Measurements from ENCODE around the gene SHMT2. TPM values are rescaled to one million over a fixed set of nuclear protein-coding genes. Genes with fewer than 3 reads are reported as not detected.
"Not testable (repeated sequence)": the region's sequence is repeated elsewhere in the genome, so short reads cannot be mapped to it uniquely, and the experiment has no call there.

SHMT2 gene
- polyA plus RNA-seq, 5 donors = 64.9 to 89.4 (median 73.2) TPM

DNA sequence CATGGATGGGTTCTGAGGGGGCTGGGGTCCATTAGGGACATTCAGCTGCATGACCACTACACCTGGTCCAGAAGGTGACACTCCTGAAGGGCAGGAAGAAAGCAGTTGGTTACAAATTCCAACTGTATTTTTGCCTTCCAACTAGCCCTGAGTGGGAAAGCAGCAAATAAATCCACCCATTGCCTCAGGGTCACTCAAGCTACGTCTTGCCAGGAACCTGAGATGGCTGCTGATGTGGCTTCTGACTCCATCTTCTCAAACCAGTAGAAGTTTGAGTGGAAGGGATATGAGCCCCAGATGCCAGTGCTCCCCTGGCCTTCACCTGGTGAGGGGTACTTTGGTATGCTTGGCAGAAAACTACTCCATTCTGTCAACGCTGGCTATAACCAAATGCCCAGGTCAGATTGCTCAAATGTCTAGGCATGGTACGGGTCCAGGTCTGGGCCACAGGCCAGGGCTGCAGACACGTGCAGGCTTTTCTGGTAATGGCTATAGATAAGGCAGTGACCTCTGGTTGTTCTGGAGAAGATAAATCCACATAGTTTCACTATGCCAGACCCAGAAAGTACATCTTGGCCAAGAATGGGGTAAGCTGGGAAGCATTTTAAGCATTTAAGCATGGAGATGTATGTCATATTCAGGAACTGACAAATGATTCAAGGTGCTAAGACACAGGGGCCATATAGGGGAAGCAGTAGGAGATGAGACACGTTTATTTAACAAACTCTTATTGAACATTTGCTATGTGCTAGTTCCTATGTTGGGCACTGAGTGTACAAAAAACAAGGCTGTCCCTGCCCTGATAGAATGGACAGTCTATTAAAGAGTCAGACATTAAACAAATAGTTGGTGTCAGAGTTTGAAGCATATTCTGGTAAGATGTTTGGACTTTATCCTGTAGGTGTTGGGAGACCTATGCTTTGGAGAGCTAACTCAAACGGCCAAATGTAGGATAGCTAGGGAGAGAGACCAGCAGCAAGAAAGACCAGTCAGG lies 29.8 kb downstream of the SHMT2 start:
- no peak for DNase-seq

DNA sequence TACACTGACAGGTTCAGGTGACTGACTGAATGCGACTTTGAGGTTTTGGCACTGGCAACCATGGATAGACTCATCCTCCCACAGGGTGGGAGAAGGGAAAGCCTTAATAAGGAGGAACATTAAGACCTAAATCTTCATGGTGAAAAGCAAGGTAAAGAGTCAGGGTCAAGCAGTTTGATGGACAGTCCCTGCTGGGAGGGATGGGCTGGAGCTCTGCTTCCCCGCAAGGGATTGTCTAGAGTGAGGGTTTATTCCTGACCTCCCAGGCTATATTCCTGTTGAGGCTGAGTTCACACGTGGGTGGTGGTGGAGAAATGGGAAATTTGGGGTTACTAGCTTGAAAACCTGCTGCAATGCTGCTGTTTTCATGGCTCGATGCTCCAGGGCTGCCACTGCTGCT lies 30.9 kb downstream of the SHMT2 start:
- DNase-seq = no peak

DNA sequence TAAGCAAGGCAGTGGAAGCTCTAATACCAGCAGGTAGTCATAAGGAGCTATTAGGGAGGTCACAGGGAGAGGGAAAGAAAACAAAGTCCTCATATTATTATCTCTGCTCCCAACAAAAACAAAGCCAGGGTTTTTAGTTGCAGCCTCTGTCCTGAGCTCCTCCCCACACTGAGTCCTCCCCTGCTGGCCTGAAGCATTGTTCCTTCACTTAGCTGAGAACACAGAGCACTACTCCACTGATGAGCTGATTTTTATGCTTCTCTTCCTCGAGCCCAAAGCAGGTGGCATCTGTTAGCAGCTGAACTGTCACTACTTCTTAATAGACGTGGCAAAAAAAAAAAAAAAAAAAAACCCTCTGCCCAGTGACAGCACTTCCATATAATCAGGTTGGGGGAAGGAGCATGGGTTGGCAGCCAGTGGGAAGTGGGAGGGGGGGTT lies 31.9 kb downstream of the SHMT2 start:
- DNase-seq = no peak

DNA sequence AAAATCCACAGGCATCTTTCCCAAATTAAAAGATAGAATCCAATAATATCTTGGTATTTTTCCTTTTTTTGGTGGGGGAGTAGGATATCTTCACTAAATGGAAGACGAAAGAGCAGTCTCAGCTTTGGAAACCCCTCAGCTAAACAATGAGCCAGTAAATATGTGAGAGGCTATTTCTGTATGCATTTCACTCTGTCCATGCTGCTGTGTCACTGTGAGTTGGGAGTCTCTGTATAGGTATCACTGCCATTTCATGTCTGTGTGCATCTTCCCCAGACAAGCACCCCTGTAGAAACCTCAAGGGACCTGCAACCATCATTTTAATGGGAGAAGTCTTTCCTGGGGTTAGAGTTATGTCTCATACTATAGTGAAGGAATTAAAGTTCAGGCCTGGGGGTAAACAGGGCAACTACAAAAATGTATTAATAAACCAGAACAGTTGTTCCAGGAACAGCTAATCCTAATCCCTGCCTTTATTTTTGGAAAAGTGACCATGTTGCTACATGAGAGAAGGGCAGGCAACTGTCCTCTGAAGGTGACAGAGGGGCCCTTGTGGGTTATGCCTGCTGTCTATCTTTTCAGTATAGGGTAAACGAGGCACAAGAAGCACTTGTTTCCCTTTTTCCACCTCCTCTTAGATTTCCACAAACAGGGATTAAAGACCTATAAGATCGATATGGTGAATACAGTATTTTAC lies 32.8 kb downstream of the SHMT2 start:
- DNase-seq = no peak

DNA sequence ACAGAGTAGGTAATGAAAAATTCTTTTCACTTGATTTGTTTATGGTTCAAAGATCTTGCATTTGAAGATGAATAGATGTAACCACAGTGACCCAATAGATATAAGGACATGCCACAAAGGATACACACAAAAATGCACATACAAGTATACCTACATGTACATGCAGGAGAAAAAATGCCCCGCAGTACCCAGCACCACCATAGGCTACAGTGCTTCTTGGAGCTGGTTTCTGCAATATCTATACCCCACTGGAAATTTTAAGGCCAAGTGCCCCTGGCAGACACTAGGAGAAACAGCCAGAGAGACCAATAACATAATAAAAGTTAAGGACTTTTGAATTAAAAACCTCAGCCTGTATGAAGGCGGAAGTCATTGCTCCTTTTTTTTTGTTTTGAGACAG lies 33.6 kb downstream of the SHMT2 start:
- DNase-seq = no peak

DNA sequence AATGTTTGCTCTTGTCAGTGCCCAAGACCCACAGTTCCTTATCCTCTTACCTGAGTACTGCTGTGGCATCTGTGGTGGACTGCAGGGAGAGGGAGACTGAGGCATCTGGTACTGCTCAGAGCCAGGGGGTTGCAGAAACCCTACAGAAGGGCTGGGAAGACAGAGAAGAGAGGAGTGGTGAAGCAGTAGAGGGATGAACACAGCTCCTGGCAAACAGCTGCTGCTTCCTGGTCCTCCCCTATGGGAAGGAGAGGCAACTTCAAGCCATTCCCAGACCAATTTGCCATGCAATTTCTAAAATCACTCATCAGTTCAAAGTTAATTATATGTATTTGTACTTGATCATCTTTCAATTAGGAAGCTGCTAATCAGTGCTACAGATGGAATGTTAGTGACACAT lies 37.2 kb downstream of the SHMT2 start:
- no peak for DNase-seq

DNA sequence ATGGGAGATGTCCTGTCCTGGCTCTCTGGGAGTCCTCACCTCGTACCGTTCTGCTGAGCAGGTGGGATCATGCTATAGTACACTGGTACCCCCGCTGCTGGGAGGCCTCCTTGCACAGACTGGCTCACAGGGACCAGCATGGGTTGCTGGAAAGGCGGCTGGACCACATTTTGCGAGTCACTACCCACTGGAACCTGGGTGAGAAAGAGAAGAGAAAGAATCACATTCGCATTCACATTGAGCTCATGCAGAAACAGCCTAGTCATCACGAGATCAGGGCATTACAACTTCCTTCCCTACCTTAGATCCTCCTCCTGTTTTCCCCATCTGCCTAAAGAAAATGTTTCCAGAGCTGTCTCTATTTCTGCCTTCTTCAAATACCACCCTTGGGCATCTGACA lies 38.8 kb downstream of the SHMT2 start:
- no peak for DNase-seq

DNA sequence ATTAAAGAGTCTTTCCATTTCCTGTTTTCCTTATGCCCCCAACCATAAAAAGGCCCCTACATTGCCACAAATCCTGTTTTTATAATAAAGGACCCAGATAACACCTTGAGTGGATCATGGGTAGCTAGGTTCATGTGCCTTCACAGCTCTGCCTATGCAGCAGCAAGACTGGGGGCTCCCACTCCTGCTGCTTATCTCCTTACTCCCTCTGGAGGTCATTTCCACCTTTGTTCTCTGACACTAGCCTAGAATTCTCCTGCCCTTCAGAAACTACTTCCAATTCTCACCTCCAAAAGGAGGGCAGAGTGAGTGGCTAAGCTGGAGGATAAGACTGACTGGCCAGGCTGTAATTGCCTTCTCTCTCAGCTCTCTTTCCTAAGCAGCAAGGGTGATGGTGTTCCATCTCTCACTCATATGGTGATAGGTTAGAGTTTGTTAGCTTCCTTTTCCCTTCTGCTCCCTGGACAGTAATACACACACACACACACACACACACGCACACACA lies 41.5 kb downstream of the SHMT2 start:
- no peak for DNase-seq

DNA sequence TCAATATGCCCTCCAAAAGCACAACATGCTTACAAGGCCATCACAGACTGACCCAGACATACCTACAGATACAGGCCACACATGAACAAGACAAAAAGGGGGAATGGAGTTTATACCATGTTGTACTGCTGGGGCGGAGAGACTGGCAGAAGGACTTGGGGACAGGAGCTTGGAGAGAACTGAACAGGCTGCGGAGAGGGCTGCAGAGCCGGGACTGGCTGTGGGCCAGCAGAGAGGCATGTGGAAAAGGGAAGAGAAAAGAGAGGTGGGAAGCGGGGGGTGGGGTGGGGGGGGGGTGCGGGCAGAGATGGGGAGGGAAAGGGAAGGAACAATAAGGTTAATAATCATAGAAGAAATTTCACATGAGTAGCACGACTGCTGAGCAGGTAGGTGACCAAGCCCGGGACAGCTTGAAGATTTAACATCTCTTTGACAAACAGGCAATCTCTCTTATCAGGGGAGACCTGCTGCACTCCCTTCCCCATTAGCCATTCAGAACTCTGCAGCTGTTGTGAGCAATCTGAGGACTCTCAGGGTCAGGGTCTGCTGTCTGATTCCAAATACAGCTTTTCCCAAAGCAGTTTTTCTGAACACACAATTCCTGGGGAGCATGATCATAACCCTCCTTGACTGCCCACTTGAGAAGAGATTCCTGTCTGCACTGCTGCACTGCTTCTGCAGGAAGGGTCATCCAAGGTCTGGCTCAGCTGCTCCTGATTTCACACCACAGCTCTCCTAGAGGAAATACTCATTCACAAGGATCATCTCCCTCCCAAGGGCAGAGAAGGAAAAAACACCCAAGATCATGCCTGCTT lies 43.0 kb downstream of the SHMT2 start:
- no peak for DNase-seq

DNA sequence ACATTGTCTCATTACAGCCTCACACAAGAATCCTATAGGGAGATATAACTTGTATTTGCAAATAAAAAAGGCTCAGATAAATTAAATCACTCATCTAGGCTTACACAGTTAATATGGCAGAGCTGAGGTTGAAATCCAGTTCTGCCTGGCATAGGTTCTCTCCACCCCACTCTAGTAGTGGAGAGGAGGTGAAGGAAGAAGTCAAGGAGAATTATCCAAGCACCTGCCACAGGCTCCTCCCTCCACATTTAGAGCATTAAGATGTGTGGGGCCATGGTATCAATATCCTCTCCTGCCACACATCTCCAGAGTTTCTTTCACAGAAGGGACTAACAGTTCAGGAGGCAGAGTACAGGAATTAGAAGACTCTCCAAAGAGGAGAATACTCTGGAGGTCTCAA lies 44.0 kb downstream of the SHMT2 start:
- no peak for DNase-seq

DNA sequence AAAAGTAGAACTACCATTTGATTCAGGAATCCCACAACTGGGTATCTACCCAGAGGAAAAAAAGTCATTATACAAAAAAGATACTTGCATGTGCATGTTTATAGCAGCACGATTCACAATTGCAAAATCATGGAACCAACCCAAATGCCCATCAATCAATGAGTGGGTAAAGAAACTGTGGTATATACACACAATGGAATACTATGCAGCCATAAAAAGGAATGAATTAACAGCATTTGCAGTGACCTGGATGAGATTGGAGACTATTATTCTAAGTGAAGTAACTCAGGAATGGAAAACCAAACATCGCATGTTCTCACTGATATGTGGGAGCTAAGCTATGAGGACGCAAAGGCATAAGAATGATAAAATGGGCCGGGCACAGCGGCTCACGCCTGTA lies 46.7 kb downstream of the SHMT2 start:
- not testable (repeated sequence) for DNase-seq

DNA sequence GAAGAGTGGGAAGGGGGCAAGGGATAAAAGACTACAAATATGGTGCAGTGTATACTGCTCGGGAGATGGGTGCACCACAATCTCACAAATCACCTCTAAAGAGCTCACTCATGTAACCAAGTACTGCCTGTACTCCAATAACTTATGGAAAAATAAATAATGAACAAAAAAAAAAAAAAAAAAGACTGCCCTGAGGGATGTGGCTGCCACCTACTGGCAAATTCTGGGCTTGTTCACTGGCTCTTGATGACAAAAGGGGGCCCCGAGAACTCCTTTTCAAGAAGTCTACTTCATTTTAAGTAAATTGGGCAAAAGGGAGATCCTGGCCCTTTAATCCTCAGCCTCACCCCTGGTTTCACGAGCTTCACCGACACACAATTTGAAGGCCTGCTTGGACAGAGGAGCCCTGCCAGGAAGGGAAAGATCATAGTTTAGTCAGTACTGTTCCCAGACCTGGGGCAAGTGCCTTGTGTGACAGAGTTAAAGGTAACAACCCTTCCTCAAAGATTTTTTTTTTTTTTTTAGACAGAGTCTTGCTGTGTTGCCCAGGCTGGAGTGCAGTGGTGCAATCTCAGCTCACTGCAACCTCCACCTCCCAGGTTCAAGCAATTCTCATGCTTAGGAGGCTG lies 47.5 kb downstream of the SHMT2 start:
- DNase-seq = no peak

DNA sequence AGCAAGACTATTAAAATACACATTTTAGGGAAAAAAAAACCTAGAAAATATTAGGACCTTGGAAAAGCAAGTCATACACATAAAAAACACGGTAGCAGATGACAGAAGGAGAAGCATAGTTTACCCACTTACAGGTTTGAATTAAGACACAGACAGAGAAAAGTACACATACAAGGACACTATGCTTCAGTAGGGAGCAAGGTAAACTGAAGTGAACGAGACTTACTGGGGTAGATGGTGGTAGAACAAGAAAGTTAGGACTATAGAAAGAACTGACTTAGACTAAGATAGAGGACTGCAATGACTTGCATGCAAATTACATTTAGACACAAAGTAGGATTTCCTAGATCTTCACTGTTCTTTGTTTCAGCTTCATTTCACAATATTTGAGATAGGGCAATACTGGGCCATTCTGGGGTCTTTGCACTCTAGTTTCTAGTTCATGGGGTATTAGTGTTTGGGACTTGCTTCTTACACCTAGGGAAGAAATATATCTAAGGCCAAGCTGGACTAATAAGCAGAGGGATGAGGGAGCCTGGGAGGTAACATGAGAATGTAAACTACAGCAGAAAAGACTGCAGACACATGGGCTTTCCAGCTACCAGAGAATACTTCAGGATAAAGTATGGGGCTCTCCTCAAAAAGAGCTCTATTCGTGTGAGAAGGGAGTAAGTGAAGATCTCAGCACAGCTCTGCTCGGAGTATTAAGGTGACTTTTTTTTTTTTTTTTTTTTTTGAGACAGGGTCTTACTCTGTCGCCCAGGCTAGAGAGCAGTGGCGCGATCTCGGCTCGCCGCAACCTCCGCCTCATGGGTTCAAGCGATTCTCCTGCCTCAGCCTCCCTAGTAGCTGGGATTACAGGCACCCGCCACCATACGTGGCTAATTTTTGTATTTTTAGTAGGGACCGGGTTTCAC lies 49.2 kb downstream of the SHMT2 start:
- no peak for DNase-seq

DNA sequence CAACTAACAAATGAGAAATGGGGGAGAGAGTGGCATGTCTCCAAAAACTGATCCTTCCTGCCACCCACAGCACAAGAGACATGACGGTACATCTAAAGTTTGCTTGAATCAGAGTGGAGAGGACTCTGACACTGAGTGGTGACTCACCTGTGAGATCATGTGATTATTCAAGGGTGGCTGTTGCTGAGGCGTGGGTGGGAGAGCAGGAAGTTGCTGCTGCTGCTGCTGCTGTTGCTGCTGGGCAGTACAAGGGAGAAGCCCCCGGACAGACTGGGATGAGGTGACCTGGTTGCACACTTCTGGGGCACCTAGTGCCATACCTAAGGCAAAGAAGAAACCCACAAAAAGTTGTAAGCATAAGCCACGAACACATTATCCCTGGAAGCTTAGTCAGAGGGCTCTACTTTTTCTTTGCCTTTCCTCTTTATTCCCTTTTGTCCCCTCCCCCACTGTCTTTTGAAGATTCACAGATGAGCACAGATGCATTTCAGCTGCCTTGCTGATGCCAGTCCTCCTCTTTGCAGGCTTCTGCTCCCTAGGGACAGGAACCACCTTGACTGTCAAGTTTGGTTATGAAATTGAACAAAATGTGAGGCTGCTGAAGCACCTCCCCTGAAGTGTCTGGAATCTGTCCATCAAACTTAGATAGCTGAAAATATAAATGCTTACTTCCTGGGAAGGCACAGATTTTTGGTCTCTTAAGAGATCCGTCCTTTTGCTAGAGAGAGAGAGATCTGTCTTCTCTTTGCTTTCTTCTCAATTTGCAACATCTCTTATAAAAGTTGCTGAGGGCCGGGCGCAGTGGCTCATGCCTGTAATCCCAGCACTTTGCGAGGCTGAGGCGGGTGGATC lies 50.9 kb downstream of the SHMT2 start:
- DNase-seq = no peak

DNA sequence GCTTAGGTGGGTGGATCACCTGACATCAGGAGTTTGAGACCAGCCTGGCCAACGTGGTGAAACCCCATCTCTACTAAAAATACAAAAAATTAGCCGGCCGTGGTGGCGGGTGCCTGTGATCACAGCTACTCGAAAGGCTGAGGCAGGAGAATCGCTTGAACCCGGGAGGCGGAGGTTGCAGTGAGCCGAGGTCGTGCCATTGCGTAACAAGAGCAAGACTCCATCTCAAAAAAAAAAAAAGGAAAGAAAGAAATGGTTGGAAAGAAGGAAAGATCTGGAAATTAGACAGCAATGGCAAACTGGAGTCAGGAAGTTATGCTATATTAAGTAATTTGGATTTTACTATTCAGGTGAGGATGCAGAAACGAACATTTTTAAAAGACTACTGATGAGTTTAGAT lies 52.6 kb downstream of the SHMT2 start:
- not testable (repeated sequence) for DNase-seq

Measured in right lung (tissue), 5 donors.